K562 (cell line): ENCODE results near the gene WWC2.

Experiments used
- JUND ChIP-seq, 2 experiments: IDR thresholded peaks; 2 replicates in 1 of 2; 3 replicates in 1 of 2; pipeline ENCODE4 v1.6.1; 2011; ENCODE audit warnings: borderline replicate concordance in 2 of 2, low read depth in 2 of 2, low read length in 2 of 2, improper control_type of control experiment in 1 of 2, missing biosample characterization in 1 of 2, missing genetic modification characterization in 1 of 2, missing genetic modification reagents in 1 of 2
- TEAD1 ChIP-seq, 2 experiments: fragments of 450-650 bp in 1 of 2; sonication (generic) in 1 of 2; formaldehyde crosslinking; IDR thresholded peaks; 2 replicates each; pipeline versions ENCODE4 v1.4.0 to v1.8.0; 2020 to 2022; ENCODE audit warnings: mild to moderate bottlenecking in 2 of 2, missing genetic modification reagents in 1 of 2
- ZKSCAN1 ChIP-seq: fragments of 150-350 bp; IDR thresholded peaks from 2 replicates; pipeline ENCODE4 v1.6.1; 2016; ENCODE audit warnings: low read depth, low read length
- ZNF165 ChIP-seq: fragments of 250-450 bp; sonication (Bioruptor Pico); IDR thresholded peaks from 2 replicates; pipeline ENCODE4 v1.4.0; 2020; ENCODE audit warnings: borderline replicate concordance

DNA sequence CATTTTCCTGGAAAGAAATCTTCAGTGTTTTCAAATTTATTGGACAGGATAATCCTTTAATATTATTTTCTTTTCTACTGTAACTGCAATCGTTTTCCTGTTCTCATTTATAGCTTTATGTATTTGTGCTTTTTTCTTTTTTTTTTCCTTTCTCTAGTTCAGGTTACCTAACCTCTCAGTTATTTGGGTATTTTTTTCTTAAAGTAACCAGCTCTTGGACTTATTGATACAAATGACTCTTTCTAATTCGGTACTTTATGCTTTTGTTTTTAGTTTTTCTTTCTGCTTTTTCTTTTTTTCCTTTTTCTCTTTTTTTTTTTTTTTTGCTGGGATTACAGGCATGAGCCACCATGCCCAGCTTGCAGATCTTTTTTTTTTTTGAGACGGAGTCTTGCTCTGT lies 25.2 kb downstream of the WWC2 start:
- TF ChIP-seq ZNF165 (CRISPR knock-in tag) (no peak), JUND (IDR thresholded peaks at IDR 0.05; ENCODE audit: borderline replicate concordance, low read depth, low read length) (no peak), JUND (tag; IDR thresholded peaks at IDR 0.05; ENCODE audit: borderline replicate concordance, low read depth, low read length) (no peak), ZKSCAN1 (no peak), TEAD1 (CRISPR knock-in tag; IDR thresholded peaks at IDR 0.05) (no peak)
